DMS153 treated with DMSO at 0.1 percent for 48 hours (cell line): Measurements from ENCODE around the gene C10orf71.

Experiments used
- DNase-seq: peaks from one replicate; lab custom pipeline; 2025; ENCODE audit not compliant: unreplicated experiment; lab: John Stamatoyannopoulos, UW

C10orf71 gene

GRCh38 chr10:49272251-49273081 lies 26.5 kb upstream of the C10orf71 start:
- DNase-seq, result no peak

- DNase-seq, result no peak
Observed at GRCh38 chr10:49273082-49273465, 25.9 kb upstream of the C10orf71 start.

GRCh38 chr10:49273626-49274025 lies 25.3 kb upstream of the C10orf71 start:
- DNase-seq, result no peak

GRCh38 chr10:49274886-49275285 lies 24.1 kb upstream of the C10orf71 start:
- DNase-seq, result no peak

GRCh38 chr10:49275896-49276295 lies 23.1 kb upstream of the C10orf71 start:
- no peak for DNase-seq

- no peak for DNase-seq
Observed at GRCh38 chr10:49276596-49276995, 22.4 kb upstream of the C10orf71 start.

- DNase-seq, result no peak
Observed at GRCh38 chr10:49277973-49278372, 21.0 kb upstream of the C10orf71 start.

- no peak for DNase-seq
Observed at GRCh38 chr10:49278497-49278981, 20.4 kb upstream of the C10orf71 start.

GRCh38 chr10:49279015-49279880 lies 19.7 kb upstream of the C10orf71 start:
- no peak for DNase-seq

- no peak for DNase-seq
Observed at GRCh38 chr10:49280001-49280408, 19.0 kb upstream of the C10orf71 start.

GRCh38 chr10:49281461-49281860 lies 17.5 kb upstream of the C10orf71 start:
- DNase-seq, result no peak

GRCh38 chr10:49282306-49282705 lies 16.7 kb upstream of the C10orf71 start:
- DNase-seq, result no peak

- no peak for DNase-seq
Observed at GRCh38 chr10:49282879-49283341, 16.1 kb upstream of the C10orf71 start.

- DNase-seq, result no peak
Observed at GRCh38 chr10:49283491-49283890, 15.5 kb upstream of the C10orf71 start.

GRCh38 chr10:49284356-49284755 lies 14.6 kb upstream of the C10orf71 start:
- no peak for DNase-seq

- DNase-seq, result no peak
Observed at GRCh38 chr10:49285232-49285631, 13.7 kb upstream of the C10orf71 start.

- no peak for DNase-seq
Observed at GRCh38 chr10:49286686-49287085, 12.3 kb upstream of the C10orf71 start.

- no peak for DNase-seq
Observed at GRCh38 chr10:49287689-49288340, 11.2 kb upstream of the C10orf71 start.

- no peak for DNase-seq
Observed at GRCh38 chr10:49288341-49289065, 10.5 kb upstream of the C10orf71 start.

GRCh38 chr10:49289480-49289879 lies 9.5 kb upstream of the C10orf71 start:
- DNase-seq, result no peak

GRCh38 chr10:49290131-49290530 lies 8.8 kb upstream of the C10orf71 start:
- DNase-seq, result no peak
